ENCODE measurements around the gene PDSS1. TPM values are rescaled to one million over a fixed set of nuclear protein-coding genes. Genes with fewer than 3 reads are reported as not detected.
"Not testable (repeated sequence)": the region's sequence is repeated elsewhere in the genome, so short reads cannot be mapped to it uniquely, and the experiment has no call there.

PDSS1 gene
- total RNA-seq, 4 donors from 2014 or later, result 3.6 to 7.6 (median 3.9) TPM

DNA sequence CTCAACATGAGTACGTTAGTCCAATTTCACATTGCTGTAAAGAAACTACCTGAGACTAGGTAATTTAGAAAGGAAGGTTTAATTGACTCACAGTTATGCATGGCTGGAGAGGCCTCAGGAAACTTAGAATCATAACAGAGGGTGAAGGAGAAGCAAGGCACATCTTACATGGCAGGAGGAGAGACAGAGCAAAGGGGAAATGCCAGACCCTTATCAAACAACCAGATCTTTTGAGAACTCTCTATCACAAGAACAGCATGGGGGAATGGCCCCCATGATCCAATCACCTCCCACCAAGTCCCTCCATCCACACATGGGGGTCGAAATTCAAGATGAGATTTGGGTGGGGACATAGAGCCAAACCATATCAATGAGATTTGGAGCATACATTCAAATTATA is 34.6 kb upstream of the PDSS1 start:
- no peak for TF ChIP-seq EP300 (IDR thresholded peaks at IDR 0.05)
- no peak for TF ChIP-seq CTCF (IDR thresholded peaks at IDR 0.05)
- no peak for TF ChIP-seq POLR2AphosphoS5 (IDR thresholded peaks at IDR 0.05)
- TF ChIP-seq POLR2A (IDR thresholded peaks at IDR 0.05), result no peak
- Histone ChIP-seq H3K9me3 (no peaks in the 10 kb centered on the region), H3K27ac (no peak overlapping the region), H3K4me1 (no peaks in the 10 kb centered on the region), H3K36me3 (no peaks in the 10 kb centered on the region), H3K4me3 (no peak overlapping the region), H3K27me3 (no peaks in the 10 kb centered on the region)
- WGBS, result 77% methylated on average over 2 of the region's 2 CpGs
- DNase-seq (ENCODE audit: low spot score in 2 of 2), result no peak

- Histone ChIP-seq H3K36me3 (no peaks in the 10 kb centered on the region), H3K4me1 (no peaks in the 10 kb centered on the region), H3K9me3 (no peaks in the 10 kb centered on the region), H3K27me3 (no peaks in the 10 kb centered on the region), H3K4me3 (no peak overlapping the region), H3K27ac (no peak overlapping the region)
- TF ChIP-seq POLR2A (IDR thresholded peaks at IDR 0.05) (no peak), EP300 (IDR thresholded peaks at IDR 0.05) (no peak), CTCF (IDR thresholded peaks at IDR 0.05) (no peak), POLR2AphosphoS5 (IDR thresholded peaks at IDR 0.05) (no peak)
- 78% methylated on average over 6 of the region's 7 CpGs for WGBS
- DNase-seq (ENCODE audit: low spot score in 2 of 2), result no peak
These were observed 32.1 kb upstream of the PDSS1 start for GRCh38 chr10:26665080-26666048.

- no peak overlapping the region for H3K4me3 ChIP-seq
- no peak overlapping the region for H3K27ac ChIP-seq
- no peaks in the 10 kb centered on the region for H3K36me3 ChIP-seq
- WGBS, result 86% methylated on average over 1 of the region's 1 CpG
- DNase-seq (ENCODE audit: low spot score in 2 of 2), result no peak
- H3K9me3 ChIP-seq, result no peaks in the 10 kb centered on the region
- H3K27me3 ChIP-seq, result no peaks in the 10 kb centered on the region
- TF ChIP-seq CTCF (IDR thresholded peaks at IDR 0.05) (no peak), EP300 (IDR thresholded peaks at IDR 0.05) (no peak), POLR2A (IDR thresholded peaks at IDR 0.05) (no peak), POLR2AphosphoS5 (IDR thresholded peaks at IDR 0.05) (no peak)
- H3K4me1 ChIP-seq, result no peaks in the 10 kb centered on the region
These were observed 21.6 kb upstream of the PDSS1 start for GRCh38 chr10:26675873-26676257.

GRCh38 chr10:26679588-26679987 is 17.9 kb upstream of the PDSS1 start:
- no peak overlapping the region for H3K4me3 ChIP-seq
- no peaks in the 10 kb centered on the region for H3K36me3 ChIP-seq
- no peak overlapping the region for H3K27ac ChIP-seq
- H3K9me3 ChIP-seq, result no peaks in the 10 kb centered on the region
- TF ChIP-seq POLR2AphosphoS5 (IDR thresholded peaks at IDR 0.05), result no peak
- TF ChIP-seq CTCF (IDR thresholded peaks at IDR 0.05), result no peak
- TF ChIP-seq EP300 (IDR thresholded peaks at IDR 0.05), result no peak
- no peak for TF ChIP-seq POLR2A (IDR thresholded peaks at IDR 0.05)
- H3K27me3 ChIP-seq, result peaks cover 5% of the 10 kb centered on the region
- no peaks in the 10 kb centered on the region for H3K4me1 ChIP-seq
- DNase-seq (ENCODE audit: low spot score in 2 of 2), result no peak

DNA sequence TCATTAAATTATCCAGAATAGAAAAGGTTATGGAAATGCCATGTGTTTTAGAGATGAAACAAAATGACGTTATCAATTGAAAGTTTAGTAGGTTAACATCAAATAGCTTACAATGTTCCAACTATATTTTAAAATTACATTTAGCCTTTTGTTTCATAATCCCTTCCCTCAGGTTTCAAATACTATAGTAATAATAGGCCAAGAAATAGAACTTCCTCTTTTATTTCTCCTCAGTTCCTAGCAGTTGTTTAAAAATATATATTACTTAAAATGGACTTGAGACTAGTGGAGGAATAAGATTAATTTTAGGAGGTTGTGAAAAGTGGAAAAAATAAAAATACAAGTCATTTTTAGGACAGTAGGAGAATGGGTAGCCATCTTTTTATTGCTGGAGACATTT is 16.4 kb upstream of the PDSS1 start:
- H3K27ac ChIP-seq, result no peak overlapping the region
- WGBS, result 69% methylated on average over 1 of the region's 1 CpG
- TF ChIP-seq EP300 (IDR thresholded peaks at IDR 0.05) (no peak), POLR2A (IDR thresholded peaks at IDR 0.05) (no peak), POLR2AphosphoS5 (IDR thresholded peaks at IDR 0.05) (no peak), CTCF (IDR thresholded peaks at IDR 0.05) (no peak)
- no peak for DNase-seq (ENCODE audit: low spot score in 2 of 2)
- no peaks in the 10 kb centered on the region for H3K36me3 ChIP-seq
- H3K9me3 ChIP-seq, result no peaks in the 10 kb centered on the region
- H3K4me3 ChIP-seq, result no peak overlapping the region
- peaks cover 3% of the 10 kb centered on the region for H3K4me1 ChIP-seq
- peaks cover 5% of the 10 kb centered on the region for H3K27me3 ChIP-seq

GRCh38 chr10:26681971-26682370 is 15.5 kb upstream of the PDSS1 start:
- DNase-seq (ENCODE audit: low spot score in 2 of 2); H3K36me3 ChIP-seq; H3K9me3 ChIP-seq; H3K4me3 ChIP-seq; H3K4me1 ChIP-seq; H3K27me3 ChIP-seq; H3K27ac ChIP-seq: not testable (repeated sequence)
- WGBS, result 43% methylated on average over 3 of the region's 3 CpGs
